GM04503 (cell line): ENCODE results near the gene VWA8.

Experiments
- DNase-seq: peaks from one replicate; pipeline ENCODE4 v3.0.0-alpha.2; 2012; ENCODE audit warnings: low read depth

The VWA8 gene

DNA sequence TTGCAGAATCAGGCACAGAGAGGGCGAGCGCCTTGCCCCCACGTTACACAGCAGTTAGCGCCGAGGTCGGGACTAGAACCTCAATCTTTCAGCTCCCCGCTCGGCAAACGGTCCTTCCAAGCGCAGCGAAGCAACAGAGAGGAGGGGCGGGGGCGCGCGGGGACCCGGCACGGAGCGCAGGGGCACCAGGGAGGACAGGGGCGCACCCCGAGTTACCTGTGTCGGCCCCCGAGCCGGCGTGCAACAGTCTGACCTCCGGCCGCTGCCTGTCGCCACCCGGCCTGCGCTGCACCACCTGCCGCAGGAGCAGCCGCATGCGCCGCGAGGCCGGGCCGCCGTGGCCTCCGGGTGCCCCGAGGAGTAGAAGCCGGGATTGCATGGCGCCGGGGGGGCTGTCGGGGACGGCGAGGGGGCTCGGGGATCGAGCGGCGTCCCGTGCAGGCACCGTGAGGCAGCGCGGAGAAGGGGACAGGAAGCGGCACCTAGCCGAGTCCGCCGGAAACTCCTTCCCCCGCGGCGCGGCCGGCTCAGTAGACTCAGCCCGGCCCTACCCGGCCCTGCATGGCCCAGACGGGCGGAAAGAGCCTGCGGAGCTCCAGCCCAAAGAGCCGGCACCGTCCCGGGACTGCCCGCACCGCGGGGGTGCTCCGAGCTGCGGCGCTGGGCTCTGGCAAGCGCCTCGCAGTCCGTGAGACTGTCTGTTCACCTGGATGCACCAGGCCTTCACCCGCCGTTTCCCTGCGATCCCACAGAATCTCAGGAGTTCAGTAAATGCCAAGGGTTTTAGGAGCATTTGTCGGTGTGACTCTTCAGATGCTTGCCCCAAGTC is at the start of gene VWA8:
TSS of gene VWA8 (minus strand) at position 473 of the 829 bp plus-strand sequence. CDS start at position 379, 94 bp downstream.
- DNase-seq = no peak

DNA sequence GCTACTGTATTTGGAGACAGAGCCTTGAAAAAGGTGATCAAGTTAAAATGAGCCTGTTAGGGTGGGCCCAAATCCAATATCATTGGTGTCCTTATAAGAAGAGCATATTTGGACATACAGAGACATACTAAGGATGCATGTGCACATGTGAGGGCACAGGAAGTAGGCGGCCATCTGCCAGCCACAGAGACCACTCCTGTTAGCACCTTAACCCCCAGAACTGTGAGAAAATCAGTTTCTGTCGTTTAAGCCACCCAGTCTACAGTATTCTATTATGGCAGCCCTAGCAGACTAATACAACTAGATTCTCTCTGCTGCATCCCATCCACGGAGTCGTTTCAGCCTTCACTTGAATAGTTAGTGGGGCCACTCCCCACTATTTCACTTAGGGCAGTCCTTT is 48.1 kb upstream of the VWA8 start:
- no peak for DNase-seq

- DNase-seq = no peak
These were observed 46.9 kb upstream of the VWA8 start for GRCh38 chr13:42007844-42008243.

GRCh38 chr13:42002066-42002465 is 41.2 kb upstream of the VWA8 start:
- no peak for DNase-seq

- DNase-seq = peak; percentile 39
These were observed 40.7 kb upstream of the VWA8 start for GRCh38 chr13:42001580-42001979.

DNA sequence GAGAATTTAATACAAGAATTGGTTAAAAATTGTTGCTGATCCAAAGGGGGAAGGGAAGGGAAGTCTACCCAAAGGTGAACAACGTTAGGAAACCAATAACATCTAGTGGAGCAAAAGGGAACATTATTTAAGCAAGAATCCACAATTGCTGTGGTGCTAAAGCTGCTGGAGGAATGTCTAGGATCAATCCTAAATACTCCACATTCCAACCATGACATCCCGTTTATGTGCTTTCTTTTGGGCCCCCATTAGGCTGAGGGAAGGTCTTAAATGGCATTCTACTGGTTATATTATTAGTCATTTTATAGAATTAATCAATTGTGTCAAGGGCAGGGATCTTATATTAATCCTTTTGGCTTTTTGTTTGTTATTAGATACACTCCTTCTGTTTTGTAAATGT is 39.9 kb upstream of the VWA8 start:
- DNase-seq = no peak

- DNase-seq = no peak
These were observed 36.5 kb upstream of the VWA8 start for GRCh38 chr13:41997396-41997795.

DNA sequence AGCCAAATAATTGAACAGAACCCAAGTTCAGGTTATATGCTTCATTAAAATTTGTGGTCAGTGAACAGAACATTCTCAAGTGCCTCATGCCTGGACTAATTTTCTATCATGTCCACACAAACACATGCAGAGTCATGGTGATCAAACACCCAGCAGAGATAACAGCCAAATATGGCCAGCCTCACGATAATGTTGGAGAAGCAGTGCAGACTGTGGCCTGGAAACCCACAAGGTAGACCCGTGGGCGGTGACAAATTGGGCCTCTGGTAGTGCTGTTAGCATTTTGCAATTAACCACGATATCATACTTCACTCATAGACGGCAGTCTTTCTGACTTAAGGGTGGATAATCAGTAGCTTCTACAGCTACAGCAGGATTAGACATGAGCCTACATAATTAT is 35.0 kb upstream of the VWA8 start:
- no peak for DNase-seq

DNA sequence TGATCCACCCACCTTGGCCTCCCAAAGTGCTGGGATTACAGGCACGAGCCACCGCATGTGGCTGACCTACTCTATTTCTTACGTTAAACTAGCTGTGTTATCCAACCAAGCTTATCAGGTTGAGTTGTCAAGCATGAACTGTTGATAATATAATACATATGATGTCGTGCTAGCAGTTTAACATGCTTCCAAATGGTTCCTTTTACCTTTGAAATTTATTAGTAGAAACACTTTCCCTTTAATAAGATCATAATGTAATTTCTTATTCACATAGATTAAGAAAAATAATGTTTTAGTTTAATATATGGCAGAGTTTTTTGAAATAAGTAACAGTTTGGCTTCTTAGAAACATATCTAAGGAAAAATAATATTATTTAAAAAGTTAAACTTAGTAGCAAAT is 34.4 kb upstream of the VWA8 start:
- DNase-seq = no peak

GRCh38 chr13:41994696-41995095 is 33.8 kb upstream of the VWA8 start:
- no peak for DNase-seq

- DNase-seq = no peak
These were observed 31.0 kb upstream of the VWA8 start for GRCh38 chr13:41991936-41992335.

- DNase-seq = no peak
These were observed 27.3 kb upstream of the VWA8 start for GRCh38 chr13:41988244-41988643.

DNA sequence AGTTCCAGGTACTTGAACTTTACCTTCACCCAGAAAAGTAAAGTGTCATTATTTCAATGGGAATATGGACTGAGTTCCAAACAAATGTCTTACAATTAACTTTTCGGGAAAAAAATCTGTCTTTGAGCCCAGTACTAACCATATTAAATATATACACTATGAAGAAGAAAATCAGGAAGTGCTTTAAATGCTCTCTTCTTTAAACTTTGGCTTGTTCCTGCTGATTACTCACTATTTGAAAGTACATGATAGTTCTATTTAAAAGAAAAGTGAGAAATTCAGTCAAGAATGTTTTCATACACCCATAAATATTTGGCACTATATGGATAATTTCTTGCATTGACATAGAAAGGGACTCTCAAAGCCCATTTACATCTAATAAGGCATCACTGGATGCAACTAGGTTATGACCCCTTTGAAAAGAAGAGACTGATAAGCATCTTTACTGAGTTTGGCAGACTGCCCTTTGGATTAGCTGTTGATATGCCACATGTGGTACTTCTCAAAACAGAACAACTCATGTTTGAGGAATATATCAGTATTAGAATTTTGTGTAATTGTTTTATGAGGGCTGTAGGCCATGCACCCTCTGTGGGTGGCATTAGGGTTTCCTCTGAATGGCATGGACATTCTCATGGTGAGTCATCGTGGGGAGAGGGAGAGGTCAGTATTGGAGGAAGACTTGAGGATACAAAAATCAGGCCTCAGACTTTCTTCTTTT is 25.0 kb upstream of the VWA8 start:
- DNase-seq = no peak

DNA sequence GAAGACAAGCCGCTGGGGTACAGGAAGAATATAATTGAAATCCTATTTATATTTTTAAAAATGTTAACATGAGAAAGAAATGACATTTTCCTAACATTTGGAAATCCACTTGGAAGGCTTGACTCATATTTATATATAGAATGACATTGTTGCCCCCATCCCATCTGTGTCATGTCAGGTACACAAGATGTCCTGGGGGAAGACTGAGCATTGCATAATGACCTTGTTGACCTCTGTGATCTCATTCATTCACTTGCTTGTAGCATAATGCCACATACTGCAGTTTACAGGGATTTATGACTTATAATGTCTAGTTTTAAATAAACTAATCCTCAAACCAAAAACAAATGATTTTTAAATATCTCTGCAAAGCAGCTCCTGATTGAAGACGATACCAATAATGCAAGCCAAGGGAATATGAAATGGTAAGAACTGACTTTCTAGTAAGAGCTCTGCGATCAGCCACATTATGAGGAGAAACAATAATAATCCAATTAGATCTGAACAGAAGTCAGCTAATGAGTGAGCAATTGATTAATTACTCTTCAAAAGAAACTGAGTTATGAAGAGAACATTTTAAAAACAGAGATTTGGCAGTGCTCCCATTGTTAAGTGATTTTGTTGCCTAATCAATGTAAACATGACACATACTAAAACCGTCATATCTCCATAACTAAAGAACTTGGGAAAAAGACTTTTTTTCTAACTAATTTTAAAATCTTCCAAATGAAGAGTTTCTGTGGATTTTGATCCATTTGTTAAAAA is 21.2 kb upstream of the VWA8 start:
- no peak for DNase-seq

DNA sequence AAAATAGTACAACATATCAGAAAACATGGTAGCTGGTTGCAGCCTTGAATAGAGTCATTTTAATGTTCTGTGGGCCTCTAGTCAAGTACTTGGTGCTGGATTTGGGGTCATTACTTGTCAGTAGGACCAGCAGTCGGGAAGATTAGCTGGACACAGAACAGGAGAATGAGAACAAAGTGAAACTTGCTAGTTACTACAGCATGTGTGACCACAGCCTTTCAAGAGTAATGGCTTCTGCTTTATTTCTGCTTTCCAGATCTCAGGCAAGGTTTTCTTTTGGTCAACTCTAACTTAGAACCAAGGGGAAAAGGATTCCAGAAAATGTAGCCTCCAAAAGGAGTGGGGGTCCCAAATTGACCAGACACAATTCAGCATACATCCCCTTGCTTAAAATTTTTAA is 17.1 kb upstream of the VWA8 start:
- DNase-seq = no peak

DNA sequence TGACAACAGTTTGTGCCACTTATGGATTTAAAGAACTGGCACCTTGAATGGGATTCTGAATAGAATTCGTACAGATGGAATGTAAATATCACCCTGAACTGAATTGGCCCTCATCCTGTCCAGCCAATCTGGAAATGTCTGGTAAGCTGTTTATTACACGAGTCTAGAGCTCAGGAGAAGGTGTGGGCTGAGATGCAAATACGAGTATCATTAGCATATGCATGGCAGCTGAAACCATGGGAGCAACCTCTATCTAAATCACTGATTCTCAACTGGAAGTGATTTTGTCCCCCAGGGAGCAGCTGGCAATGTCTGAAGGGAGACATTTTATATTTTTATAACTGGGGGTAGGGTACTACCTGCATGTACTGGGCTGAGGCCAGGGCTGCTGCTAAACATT is 15.6 kb upstream of the VWA8 start:
- DNase-seq = no peak

- DNase-seq = no peak
These were observed 13.5 kb upstream of the VWA8 start for GRCh38 chr13:41974262-41974900.

GRCh38 chr13:41973247-41973741 is 12.4 kb upstream of the VWA8 start:
- DNase-seq = no peak

GRCh38 chr13:41971848-41972247 is 10.9 kb upstream of the VWA8 start:
- no peak for DNase-seq

- DNase-seq = no peak
These were observed 10.0 kb upstream of the VWA8 start for GRCh38 chr13:41970918-41971317.

GRCh38 chr13:41970022-41970421 is 9.1 kb upstream of the VWA8 start:
- DNase-seq = no peak

DNA sequence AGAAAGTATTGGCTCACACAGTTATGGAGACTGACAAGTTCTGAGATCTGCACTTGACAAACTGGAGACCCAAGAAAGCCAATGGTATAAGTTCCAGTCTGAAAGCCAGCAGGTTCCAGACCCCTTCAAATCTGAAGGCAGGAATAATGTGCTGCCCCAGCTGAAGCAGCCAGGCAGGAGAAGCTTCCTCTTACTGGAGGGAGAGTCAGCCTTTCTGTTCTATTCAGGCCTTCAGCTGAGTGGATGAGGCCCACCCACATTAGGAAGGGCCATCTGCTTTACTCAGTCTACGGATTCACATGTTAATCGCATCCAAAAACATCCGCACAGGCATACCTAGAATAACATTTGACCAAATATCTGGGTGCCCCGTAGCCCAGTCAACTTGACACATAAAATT is 8.2 kb upstream of the VWA8 start:
- no peak for DNase-seq
